ES-I3 (cell line): ENCODE results near the gene CTDSPL.

Experiments
- H3K36me3 ChIP-seq: 2 replicates; pipeline ENCODE4 v1.6.1; 2013; ENCODE audit warnings: mild to moderate bottlenecking, low read length, control low read depth, moderate library complexity; ENCODE audit not compliant: insufficient read depth
- H3K4me1 ChIP-seq: 2 replicates; pipeline ENCODE4 v1.6.1; 2013; ENCODE audit warnings: mild to moderate bottlenecking, control low read depth, low read length; ENCODE audit not compliant: insufficient read depth
- H3K9ac ChIP-seq: 2 replicates; pipeline ENCODE4 v1.6.1; 2013; ENCODE audit warnings: low read depth, mild to moderate bottlenecking, low read length, moderate library complexity
- H3K9me3 ChIP-seq: 2 replicates; pipeline ENCODE4 v1.6.1; 2013; ENCODE audit warnings: mild to moderate bottlenecking, low read length, moderate library complexity; ENCODE audit not compliant: control insufficient read depth, insufficient read depth

CTDSPL gene

DNA sequence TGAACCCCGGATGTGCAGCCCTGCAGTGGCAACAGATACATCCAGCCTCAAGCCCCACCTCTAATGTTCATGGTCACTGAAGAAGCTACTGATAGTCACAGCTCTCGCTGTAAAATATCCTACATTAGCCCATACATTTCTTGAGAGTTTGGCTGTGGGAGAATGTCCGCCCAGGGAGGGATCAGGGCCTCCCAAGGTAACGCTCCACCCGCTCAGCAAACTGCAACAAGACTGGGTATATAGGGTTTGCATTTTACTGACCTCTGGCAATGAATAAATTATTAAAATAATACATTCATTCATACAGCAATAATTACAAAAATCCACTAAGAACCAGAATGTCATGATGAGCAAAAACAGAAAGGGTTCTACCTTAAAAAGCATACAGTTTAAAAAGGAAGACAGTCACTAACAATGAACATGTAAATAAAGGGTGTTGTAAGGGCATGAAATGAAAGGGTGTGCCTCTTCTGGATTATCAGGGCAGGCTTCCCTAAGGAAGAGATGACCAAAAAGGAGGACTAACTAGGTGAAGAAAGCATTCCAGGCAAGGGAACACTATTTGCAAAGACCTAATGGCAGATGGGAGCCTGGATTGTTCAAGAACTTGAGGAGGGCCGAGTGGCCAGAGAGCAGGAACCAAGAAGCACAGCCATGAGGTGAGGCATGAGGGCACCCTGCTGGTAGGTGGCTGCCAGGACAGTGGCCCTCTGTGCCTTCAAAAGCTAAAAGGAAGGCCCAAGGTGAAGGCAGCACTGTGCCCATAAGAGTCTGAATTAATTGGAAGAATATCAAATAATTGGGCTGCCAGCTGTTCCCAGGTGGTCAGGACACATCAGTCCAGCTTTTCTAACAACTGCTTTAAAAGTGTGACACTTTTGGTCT, 28.1 kb upstream of the CTDSPL start:
- no peaks in the 10 kb centered on the region for H3K9me3 ChIP-seq
- H3K4me1 ChIP-seq, result no peaks in the 10 kb centered on the region
- no peak overlapping the region for H3K9ac ChIP-seq
- no peaks in the 10 kb centered on the region for H3K36me3 ChIP-seq

DNA sequence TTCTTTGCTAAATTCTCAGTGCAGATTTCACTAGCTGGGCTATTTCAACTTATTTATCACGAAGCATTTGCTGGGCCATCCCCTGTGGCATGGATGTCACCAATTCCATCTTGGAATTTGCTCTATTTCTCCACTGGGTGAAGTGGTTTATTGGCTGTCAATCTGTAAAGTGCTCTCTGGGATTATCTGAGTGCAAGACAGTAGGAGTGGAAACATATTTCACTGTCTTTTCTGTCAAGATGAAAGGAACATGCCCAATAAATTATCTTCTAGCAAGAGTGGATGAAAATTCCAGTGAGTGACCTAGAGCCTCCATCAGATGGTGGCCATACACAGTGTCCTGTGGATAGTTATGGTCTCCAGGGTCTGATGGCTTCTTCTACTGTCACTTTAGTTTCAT, 25.1 kb upstream of the CTDSPL start:
- no peaks in the 10 kb centered on the region for H3K4me1 ChIP-seq
- no peaks in the 10 kb centered on the region for H3K36me3 ChIP-seq
- H3K9ac ChIP-seq, result no peak overlapping the region
- no peaks in the 10 kb centered on the region for H3K9me3 ChIP-seq

- H3K9me3 ChIP-seq, result no peaks in the 10 kb centered on the region
- peaks cover 9% of the 10 kb centered on the region for H3K4me1 ChIP-seq
- H3K36me3 ChIP-seq, result no peaks in the 10 kb centered on the region
- H3K9ac ChIP-seq, result no peak overlapping the region
Measured at GRCh38 chr3:37847689-37848088, 14.0 kb upstream of the CTDSPL start.

DNA sequence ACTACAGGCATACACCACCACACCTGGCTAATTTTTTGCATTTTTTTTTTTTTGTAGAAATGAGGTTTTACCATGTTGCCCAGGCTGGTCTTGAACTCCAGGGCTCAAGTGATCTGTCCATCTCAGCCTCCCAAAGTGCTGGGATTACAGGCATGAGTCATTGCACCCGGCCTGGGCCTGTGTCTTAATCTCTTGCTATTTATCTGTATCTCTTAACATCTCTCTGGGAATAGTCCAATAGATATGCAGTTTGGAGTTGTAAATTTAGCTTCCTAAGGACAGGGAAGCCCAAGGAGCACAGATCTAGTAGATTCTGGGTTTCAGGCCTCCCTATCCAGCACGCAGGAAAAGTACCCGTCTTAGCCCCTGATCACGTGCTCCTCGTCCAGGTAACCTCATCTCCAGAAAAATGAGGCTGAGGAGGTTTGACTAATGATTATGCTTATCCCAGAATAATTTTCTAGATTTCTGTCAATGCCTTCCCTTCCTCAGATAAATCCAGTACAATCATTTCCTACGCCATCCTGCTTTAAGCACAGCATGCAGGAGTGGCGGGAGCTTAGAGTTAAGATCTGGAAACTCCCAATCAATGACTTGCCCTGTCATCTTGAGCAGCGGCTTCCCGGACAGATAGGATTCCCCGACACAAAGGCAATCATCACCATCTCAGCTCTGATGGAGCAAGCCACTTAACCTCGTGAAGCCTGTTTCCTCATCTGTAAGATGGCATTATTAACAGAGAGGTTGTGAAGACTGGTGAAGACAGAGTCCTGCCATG, 12.3 kb upstream of the CTDSPL start:
- H3K9ac ChIP-seq, result no peak overlapping the region
- peaks cover 9% of the 10 kb centered on the region for H3K4me1 ChIP-seq
- no peaks in the 10 kb centered on the region for H3K36me3 ChIP-seq
- H3K9me3 ChIP-seq, result no peaks in the 10 kb centered on the region

- Histone ChIP-seq H3K36me3 (no peaks in the 10 kb centered on the region), H3K4me1 (peaks cover 9% of the 10 kb centered on the region), H3K9me3 (no peaks in the 10 kb centered on the region), H3K9ac (no peak overlapping the region)
Measured at GRCh38 chr3:37852097-37852496, 9.6 kb upstream of the CTDSPL start.

- Histone ChIP-seq H3K9me3 (no peaks in the 10 kb centered on the region), H3K4me1 (peaks cover 9% of the 10 kb centered on the region), H3K9ac (no peak overlapping the region), H3K36me3 (no peaks in the 10 kb centered on the region)
Measured at GRCh38 chr3:37852771-37853170, 8.9 kb upstream of the CTDSPL start.

DNA sequence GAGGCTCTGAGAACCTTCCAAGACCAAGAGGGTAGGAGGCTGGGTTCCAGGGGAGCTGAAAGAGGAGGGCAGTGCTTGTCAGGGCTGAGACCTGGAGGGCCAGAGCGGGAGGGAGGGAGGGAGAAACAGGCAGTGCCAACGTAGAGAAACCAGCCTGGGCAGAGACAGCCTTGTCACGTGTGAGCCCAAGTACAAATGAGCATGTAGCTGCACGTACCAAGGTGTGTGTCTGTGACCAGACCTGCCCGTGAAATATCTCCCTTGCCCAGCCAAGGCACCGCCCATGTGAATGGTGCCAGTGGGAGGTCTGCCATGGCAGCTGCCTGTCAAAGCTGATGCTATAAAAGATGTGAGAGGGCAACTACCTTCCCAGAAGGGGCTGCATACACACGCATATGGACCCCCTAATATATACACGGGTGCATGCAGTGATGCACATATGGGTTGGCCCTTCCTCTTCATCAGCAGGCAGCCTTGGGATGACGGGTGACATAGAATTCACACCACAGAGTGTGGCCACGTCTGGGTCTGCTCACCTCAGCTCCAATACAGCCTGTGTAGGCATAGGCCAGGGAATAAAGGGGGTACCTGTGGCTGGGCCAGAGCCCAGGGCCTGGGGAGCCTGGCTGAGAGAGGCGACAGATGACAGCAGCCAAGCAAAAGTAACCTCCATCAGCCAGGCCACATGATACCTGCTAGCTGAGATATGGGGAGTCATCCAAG, 7.8 kb upstream of the CTDSPL start:
- Histone ChIP-seq H3K9ac (no peak overlapping the region), H3K9me3 (no peaks in the 10 kb centered on the region), H3K4me1 (peaks cover 9% of the 10 kb centered on the region), H3K36me3 (no peaks in the 10 kb centered on the region)

GRCh38 chr3:37855363-37855970, 6.2 kb upstream of the CTDSPL start:
- H3K4me1 ChIP-seq, result peaks cover 5% of the 10 kb centered on the region; the same call in 1 of the 2 replicates
- no peaks in the 10 kb centered on the region for H3K9me3 ChIP-seq
- H3K9ac ChIP-seq, result no peak overlapping the region
- H3K36me3 ChIP-seq, result no peaks in the 10 kb centered on the region

DNA sequence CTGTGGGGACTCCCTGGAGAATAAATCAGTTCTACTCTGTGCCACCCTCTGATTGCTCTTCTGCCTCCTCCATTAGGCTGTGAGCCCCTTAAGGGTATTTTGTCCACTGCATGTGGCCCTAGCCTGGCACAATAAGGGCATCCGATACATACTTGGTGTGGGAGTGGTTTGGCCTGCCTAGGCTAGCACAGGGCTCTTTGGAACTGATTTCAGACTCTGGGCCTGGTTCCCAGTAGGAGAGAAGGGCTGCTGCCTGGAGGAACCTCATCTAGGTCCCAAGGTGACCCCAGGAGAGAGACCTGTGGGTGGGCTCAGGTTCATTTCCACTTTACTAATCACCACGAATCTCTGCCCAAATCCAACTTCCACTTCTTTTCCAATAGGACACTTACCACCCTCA, 5.3 kb upstream of the CTDSPL start:
- Histone ChIP-seq H3K4me1 (peaks cover 5% of the 10 kb centered on the region; the same call in 1 of the 2 replicates), H3K9me3 (no peaks in the 10 kb centered on the region), H3K9ac (no peak overlapping the region), H3K36me3 (no peaks in the 10 kb centered on the region)

DNA sequence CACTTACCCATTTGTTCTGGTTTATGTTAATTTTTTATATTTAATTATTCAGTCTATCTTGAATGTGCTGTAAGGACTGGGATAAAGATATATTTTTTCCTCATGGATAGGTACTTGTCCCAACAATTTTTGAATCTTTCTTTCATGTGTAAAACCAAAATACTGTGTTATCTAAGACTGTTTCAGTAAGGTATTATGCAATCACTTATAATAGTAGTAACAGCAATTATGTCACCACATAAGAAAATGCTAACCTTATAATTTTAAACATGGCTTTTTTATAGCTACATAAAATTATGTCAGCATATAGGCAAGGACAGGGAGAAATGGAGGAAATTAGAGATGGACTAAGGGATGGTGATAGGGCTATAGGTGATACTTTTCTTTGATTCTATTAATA, 2.9 kb upstream of the CTDSPL start:
- H3K4me1 ChIP-seq, result no peaks in the 10 kb centered on the region; the same call in 1 of the 2 replicates
- no peaks in the 10 kb centered on the region for H3K9me3 ChIP-seq
- H3K36me3 ChIP-seq, result no peaks in the 10 kb centered on the region
- H3K9ac ChIP-seq, result no peak overlapping the region

DNA sequence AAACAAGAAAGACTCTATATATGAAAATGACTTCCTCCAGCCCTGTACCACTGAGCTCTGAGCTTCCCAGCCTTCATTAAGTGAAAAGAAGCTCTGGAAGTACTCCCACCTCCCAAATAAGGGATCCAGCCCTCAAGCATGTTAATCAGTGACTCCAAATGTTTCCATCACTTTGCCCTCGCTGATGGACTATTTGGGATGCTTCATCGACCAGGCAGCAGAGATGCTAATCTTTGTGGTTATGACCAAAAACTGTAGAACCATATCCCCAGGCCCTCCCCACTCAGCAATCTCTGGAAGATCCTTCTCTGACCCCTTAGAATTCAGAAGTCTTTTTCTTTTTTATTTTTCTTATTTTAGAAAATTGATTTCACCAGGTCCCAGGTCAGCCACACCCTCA, 2.3 kb upstream of the CTDSPL start:
- H3K36me3 ChIP-seq, result no peaks in the 10 kb centered on the region
- H3K9ac ChIP-seq, result no peak overlapping the region
- H3K9me3 ChIP-seq, result no peaks in the 10 kb centered on the region
- no peaks in the 10 kb centered on the region; the same call in 1 of the 2 replicates for H3K4me1 ChIP-seq

- peak overlapping the region; percentile 16; the same call in 1 of the 2 replicates for H3K9ac ChIP-seq
- H3K36me3 ChIP-seq, result no peaks in the 10 kb centered on the region
- no peaks in the 10 kb centered on the region for H3K9me3 ChIP-seq
- H3K4me1 ChIP-seq, result no peaks in the 10 kb centered on the region; the same call in 1 of the 2 replicates
Measured at GRCh38 chr3:37859908-37860199, 1.8 kb upstream of the CTDSPL start.

DNA sequence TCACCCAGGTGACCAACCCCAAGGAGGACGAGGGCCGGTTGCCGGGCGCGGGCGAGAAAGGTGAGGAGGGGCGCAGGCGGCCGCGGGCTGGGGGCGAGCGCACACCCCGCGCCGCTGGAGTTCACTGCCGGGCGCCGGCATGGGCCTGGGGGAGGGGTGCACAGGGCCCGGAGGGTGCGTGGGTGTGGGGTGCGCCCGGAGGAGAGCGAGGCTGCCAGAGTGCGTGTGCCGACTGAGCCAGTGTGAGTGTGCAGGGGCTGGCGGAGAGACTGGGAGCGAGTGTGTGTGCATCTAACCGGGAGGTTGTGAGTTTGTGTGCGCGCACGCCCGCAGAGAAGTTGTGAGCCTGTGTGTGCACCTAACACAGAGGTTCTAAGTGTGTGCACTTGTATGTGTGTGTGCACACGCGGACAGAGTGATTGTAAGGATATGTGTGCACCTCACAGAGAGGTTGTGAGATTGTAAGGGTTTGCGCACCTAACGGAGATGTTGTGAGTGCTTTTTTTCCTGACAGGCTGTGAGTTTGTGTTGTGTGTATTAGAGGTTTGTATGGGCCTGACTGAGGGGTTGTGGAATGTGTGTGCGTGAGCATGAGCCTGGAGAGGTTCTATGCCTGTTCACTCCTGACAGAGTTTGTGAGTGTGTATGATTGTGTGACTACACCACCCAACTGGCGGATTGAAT, 681 bp downstream of the CTDSPL start:
- Histone ChIP-seq H3K36me3 (no peaks in the 10 kb centered on the region), H3K9me3 (no peaks in the 10 kb centered on the region), H3K4me1 (peaks cover 7% of the 10 kb centered on the region), H3K9ac (peak overlapping the region; percentile 73)
